Measurements from ENCODE around the gene PUDP. TPM values are rescaled to one million over a fixed set of nuclear protein-coding genes. Genes with fewer than 3 reads are reported as not detected.

PUDP gene
- total and polyA plus RNA-seq, 7 experiments from 2014 or later = 6.2 to 16.5 (median 10.5) TPM

DNA sequence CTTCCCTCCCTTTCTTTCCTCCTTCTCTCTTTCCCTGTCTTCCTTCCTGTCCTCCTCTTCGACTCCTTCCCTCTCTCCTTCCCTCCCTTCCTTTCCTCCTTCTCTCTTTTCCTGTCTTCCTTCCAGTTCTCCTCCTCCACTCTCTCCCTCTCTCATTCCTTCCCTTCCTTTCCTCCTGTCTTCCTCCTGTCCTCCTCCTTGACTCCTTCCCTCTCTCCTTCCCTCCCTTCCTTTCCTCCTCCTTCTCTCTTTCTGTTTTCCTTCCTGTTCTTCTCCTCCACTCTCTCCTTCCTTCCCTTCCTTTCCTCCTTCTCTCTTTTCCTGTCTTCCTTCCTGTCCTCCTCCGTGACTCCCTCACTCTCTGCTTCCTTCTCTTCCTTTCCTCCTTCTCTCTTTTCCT is 5.3 kb upstream of the PUDP start:
- Mint-ChIP-seq H3K9me3 (peaks cover 0 to 4% (median 0%) of the 10 kb centered on the region in 11 donors), H3K27ac (no peak overlapping the region), H3K36me3 (peaks cover 0 to 6% (median 0%) of the 10 kb centered on the region in 5 donors), H3K4me3 (no peak overlapping the region), H3K4me1 (peaks cover 0 to 6% (median 3%) of the 10 kb centered on the region in 7 donors), H3K27me3 (peaks cover 0 to 2% (median 0%) of the 10 kb centered on the region in 5 donors)
- ChIA-PET CTCF (no interaction called here), POLR2A (no interaction called here)
- intact Hi-C loops (cut with micrococcal nuclease) = no loop called here
- peaks cover 0 to 3% (median 0%) of the 10 kb centered on the region in 3 experiments for H3K36me3 ChIP-seq (ENCODE audit: control insufficient read depth in 2 of 3, insufficient read depth in 3 of 3, low read length in 3 of 3)
- ATAC-seq (no peak), DNase-seq (no peak)
- H3K4me3 ChIP-seq (ENCODE audit: low read length) = no peak overlapping the region
- H3K27me3 ChIP-seq (ENCODE audit: control insufficient read depth in 2 of 2, insufficient read depth in 2 of 2, low read length in 2 of 2) = no peaks in the 10 kb centered on the region
- no peak overlapping the region for H3K27ac ChIP-seq (ENCODE audit: low read depth, low read length)
- no peaks in the 10 kb centered on the region for H3K4me1 ChIP-seq (ENCODE audit: control insufficient read depth in 2 of 2, insufficient read depth in 2 of 2, low read length in 2 of 2)
- no peaks in the 10 kb centered on the region for H3K9me3 ChIP-seq (ENCODE audit: control insufficient read depth in 2 of 3, low read length in 3 of 3)

DNA sequence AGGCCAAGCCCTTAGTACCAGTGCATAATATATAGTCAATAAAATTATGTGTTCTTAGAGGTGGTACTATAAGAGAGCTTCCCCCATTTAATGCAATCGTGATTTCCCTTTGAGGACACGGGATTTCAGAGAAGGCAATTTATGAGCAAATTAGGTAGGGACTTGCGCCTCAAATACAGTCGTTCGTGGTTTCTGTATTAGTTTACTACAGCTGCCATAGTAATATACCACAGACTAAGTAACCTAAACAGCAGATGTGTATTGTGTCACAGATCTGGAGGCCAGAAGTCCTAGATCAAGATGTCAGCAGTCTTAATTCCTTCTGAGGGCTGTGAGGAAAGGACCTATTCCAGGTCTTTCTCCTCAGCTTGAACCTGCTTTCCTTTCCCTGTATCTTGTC is 1.5 kb upstream of the PUDP start:
- no peak for ATAC-seq
- Histone ChIP-seq H3K27me3 (ENCODE audit: control insufficient read depth in 2 of 2, insufficient read depth in 2 of 2, low read length in 2 of 2) (no peaks in the 10 kb centered on the region), H3K4me3 (ENCODE audit: low read length) (no peak overlapping the region), H3K27ac (ENCODE audit: low read depth, low read length) (no peak overlapping the region), H3K36me3 (ENCODE audit: control insufficient read depth in 2 of 3, insufficient read depth in 3 of 3, low read length in 3 of 3) (peaks cover 0 to 3% (median 0%) of the 10 kb centered on the region in 3 experiments), H3K4me1 (ENCODE audit: control insufficient read depth in 2 of 2, insufficient read depth in 2 of 2, low read length in 2 of 2) (no peaks in the 10 kb centered on the region), H3K9me3 (ENCODE audit: control insufficient read depth in 2 of 3, low read length in 3 of 3) (no peaks in the 10 kb centered on the region)
- peaks cover 0 to 5% (median 0%) of the 10 kb centered on the region in 11 donors for H3K9me3 Mint-ChIP-seq
- ChIA-PET CTCF (no interaction called here), POLR2A (interaction anchor here (0.6 to 1.3 kb wide), 2 partner anchors 15 to 58 kb away, joined by 4 read pairs; no protein-coding TSS in a partner anchor)
- peaks cover 9 to 36% (median 18%) of the 10 kb centered on the region in 7 donors for H3K4me1 Mint-ChIP-seq
- H3K36me3 Mint-ChIP-seq = no peaks in the 10 kb centered on the region
- no peaks in the 10 kb centered on the region for H3K27me3 Mint-ChIP-seq
- peak overlapping the region in 4 of 10 donors; percentile 43 to 95 (median 79) for H3K4me3 Mint-ChIP-seq
- peak overlapping the region in 3 of 9 donors; percentile 75 to 90 (median 90) for H3K27ac Mint-ChIP-seq
- no peak for DNase-seq
- intact Hi-C loops (cut with micrococcal nuclease) = loop anchor here (2.0 to 5.0 kb wide), 2 partner anchors 65 to 82 kb away; no protein-coding TSS in a partner anchor

DNA sequence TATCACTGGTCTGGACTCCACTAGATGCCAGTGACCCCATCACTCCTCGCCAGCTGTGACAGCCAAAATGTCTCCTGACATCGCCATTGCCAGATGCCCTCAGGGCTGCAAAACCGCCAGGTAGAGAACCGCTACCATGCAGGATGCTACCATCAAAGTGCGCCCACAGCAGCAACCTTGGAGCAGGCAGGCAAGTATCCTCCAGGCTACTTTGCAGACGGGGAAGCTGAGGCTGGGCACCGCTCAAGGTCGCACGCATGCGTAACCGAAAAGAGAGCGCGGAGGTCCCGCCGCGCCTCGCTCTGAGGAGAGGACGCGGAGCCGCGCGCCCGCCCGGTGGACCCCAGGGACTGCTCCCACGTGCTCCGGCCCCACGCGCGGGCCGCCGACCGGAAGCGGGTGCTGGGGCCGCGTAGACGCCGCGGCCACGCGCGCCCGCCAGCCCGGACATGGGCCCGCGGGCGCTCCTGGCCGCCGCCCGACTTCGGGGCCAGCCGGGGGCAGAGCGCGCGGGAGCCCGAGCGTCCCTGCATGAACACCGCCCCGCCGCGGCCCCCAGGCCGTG is 458 bp downstream of the PUDP start, which contains the start of gene STS:
Gene STS, plus strand, starts transcription at position 300 of the 565 bp plus-strand sequence. CDS start 105,488 bp downstream, outside the sequence.
- Histone ChIP-seq H3K27ac (ENCODE audit: low read depth, low read length) (peak within 1 kb of the TSS; percentile 69), H3K4me3 (ENCODE audit: low read length) (peak within 1 kb of the TSS; percentile 99), H3K9me3 (ENCODE audit: control insufficient read depth in 2 of 3, low read length in 3 of 3) (no peaks in the 10 kb centered on the region), H3K4me1 (ENCODE audit: control insufficient read depth in 2 of 2, insufficient read depth in 2 of 2, low read length in 2 of 2) (no peaks in the 10 kb centered on the region), H3K27me3 (ENCODE audit: control insufficient read depth in 2 of 2, insufficient read depth in 2 of 2, low read length in 2 of 2) (no peaks in the 10 kb centered on the region), H3K36me3 (ENCODE audit: control insufficient read depth in 2 of 3, insufficient read depth in 3 of 3, low read length in 3 of 3) (peaks cover 0 to 3% (median 0%) of the 10 kb centered on the region in 3 experiments)
- Mint-ChIP-seq H3K27me3 (no peaks in the 10 kb centered on the region), H3K9me3 (peaks cover 0 to 5% (median 0%) of the 10 kb centered on the region in 11 donors), H3K27ac (peak within 1 kb of the TSS; percentile 75 to 96 (median 90)), H3K36me3 (no peaks in the 10 kb centered on the region), H3K4me3 (peak within 1 kb of the TSS; percentile 79 to 95 (median 90)), H3K4me1 (peaks cover 9 to 54% (median 26%) of the 10 kb centered on the region in 7 donors)
- POLR2A ChIA-PET = interaction anchor here (0.7 to 1.2 kb wide), 2 partner anchors 63 to 72 kb away, joined by 3 to 4 read pairs; no protein-coding TSS in a partner anchor
- intact Hi-C loops (cut with micrococcal nuclease) = loop anchor here (1.0 to 5.0 kb wide), 3 partner anchors 15 to 80 kb away; no protein-coding TSS in a partner anchor
- CTCF ChIA-PET = no interaction called here
- DNase-seq (peak in 4 of 9 donors; percentile 5 to 52 (median 34)), ATAC-seq (peak; percentile 39)

DNA sequence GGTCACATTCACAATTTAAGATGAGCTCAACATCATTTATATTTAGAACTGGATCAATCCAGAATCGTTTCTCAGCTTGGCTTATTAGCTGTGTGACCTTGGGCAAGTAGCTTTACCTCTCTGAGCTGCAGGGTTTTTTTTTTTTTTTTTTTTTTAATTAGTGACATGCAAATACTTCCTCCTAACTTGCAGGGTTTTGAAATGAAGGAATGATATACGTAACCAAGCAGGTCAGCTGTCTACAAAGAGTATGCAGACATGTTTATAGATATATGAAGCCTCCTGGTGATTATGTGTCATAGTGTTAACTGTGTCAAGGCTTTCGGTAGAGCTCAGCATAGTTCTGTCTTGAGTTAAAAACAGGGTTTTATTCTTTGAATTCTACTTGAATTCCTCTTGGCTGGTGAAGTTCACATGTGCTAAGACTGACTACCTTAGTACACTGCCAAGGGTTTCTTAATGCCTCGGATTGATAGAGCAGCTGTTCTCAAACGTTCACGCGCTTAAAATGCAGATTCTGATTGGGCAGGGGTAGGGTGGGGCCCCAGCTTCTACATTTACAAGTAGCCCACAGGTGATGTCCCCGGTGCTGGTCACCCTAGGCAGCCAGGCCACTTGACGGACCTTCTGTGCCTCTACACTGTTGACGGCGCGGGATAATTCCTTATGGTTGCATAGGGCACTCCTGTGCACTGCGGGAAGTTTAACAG is 1.1 kb downstream of the PUDP start:
- H3K4me3 ChIP-seq (ENCODE audit: low read length) = peak overlapping the region; percentile 67
- Mint-ChIP-seq H3K27me3 (no peaks in the 10 kb centered on the region), H3K4me1 (peaks cover 9 to 60% (median 28%) of the 10 kb centered on the region in 7 donors), H3K36me3 (no peaks in the 10 kb centered on the region), H3K4me3 (peak overlapping the region; percentile 79 to 93 (median 86)), H3K9me3 (peaks cover 0 to 5% (median 0%) of the 10 kb centered on the region in 11 donors), H3K27ac (peak overlapping the region; percentile 69 to 94 (median 87))
- ATAC-seq (no peak), DNase-seq (peak in 5 of 9 donors; percentile 1 to 30 (median 15))
- no peaks in the 10 kb centered on the region for H3K27me3 ChIP-seq (ENCODE audit: control insufficient read depth in 2 of 2, insufficient read depth in 2 of 2, low read length in 2 of 2)
- intact Hi-C loops (cut with micrococcal nuclease) = loop anchor here (1.0 to 5.0 kb wide), 3 partner anchors 14 to 80 kb away; no protein-coding TSS in a partner anchor
- H3K36me3 ChIP-seq (ENCODE audit: control insufficient read depth in 2 of 3, insufficient read depth in 3 of 3, low read length in 3 of 3) = peaks cover 0 to 3% (median 0%) of the 10 kb centered on the region in 3 experiments
- H3K9me3 ChIP-seq (ENCODE audit: control insufficient read depth in 2 of 3, low read length in 3 of 3) = no peaks in the 10 kb centered on the region
- H3K27ac ChIP-seq (ENCODE audit: low read depth, low read length) = peak overlapping the region; percentile 69
- ChIA-PET POLR2A (interaction anchor here (0.7 to 1.2 kb wide), 2 partner anchors 63 to 71 kb away, joined by 3 to 4 read pairs; no protein-coding TSS in a partner anchor), CTCF (interaction anchor here (0.7 kb wide), 1 partner anchor 778 kb away, joined by 5 read pairs; no protein-coding TSS in a partner anchor)
- H3K4me1 ChIP-seq (ENCODE audit: control insufficient read depth in 2 of 2, insufficient read depth in 2 of 2, low read length in 2 of 2) = no peaks in the 10 kb centered on the region

DNA sequence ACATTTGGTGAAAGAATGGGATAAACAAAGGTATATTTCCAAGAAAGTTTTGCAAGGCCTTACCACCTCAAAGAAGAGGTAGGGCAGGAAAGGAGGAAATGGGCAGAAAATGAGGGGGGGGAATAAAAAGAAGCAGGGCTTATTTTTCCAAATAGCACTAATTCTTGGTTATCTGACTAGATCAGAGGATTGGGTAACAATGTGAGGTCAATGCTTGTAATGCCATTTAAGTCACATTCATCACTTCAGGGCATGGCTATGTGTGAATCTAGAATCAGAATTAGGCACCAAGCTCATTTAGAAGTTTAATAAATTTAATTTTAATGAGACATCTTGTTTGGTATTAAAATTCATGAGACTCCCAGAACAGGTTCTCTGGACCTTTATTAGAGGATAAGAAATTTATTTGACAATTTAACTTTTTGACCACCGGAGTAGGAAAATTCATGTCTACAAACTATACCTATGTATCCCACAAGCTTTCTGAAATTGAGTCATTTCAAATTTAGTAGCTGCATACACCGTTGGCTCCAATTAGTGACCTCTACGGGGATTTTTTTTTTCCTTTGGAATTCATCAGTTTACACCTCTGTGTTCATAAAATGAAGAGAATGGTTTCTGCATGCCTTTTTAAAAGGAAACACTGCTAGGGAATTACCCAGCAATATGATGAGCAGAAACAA is 1.8 kb downstream of the PUDP start:
- DNase-seq = no peak
- Histone ChIP-seq H3K9me3 (ENCODE audit: control insufficient read depth in 2 of 3, low read length in 3 of 3) (no peaks in the 10 kb centered on the region), H3K36me3 (ENCODE audit: control insufficient read depth in 2 of 3, insufficient read depth in 3 of 3, low read length in 3 of 3) (peaks cover 0 to 3% (median 0%) of the 10 kb centered on the region in 3 experiments), H3K27ac (ENCODE audit: low read depth, low read length) (no peak overlapping the region), H3K4me1 (ENCODE audit: control insufficient read depth in 2 of 2, insufficient read depth in 2 of 2, low read length in 2 of 2) (no peaks in the 10 kb centered on the region), H3K4me3 (ENCODE audit: low read length) (no peak overlapping the region), H3K27me3 (ENCODE audit: control insufficient read depth in 2 of 2, insufficient read depth in 2 of 2, low read length in 2 of 2) (no peaks in the 10 kb centered on the region)
- peak overlapping the region in 6 of 9 donors; percentile 2 to 92 (median 50) for H3K27ac Mint-ChIP-seq
- no peaks in the 10 kb centered on the region for H3K36me3 Mint-ChIP-seq
- H3K9me3 Mint-ChIP-seq = peaks cover 0 to 5% (median 0%) of the 10 kb centered on the region in 11 donors
- peak overlapping the region in 7 of 10 donors; percentile 5 to 90 (median 39) for H3K4me3 Mint-ChIP-seq
- no peak for ATAC-seq
- ChIA-PET POLR2A (interaction anchor here (1.2 kb wide), 1 partner anchor 62 kb away, joined by 3 read pairs; no protein-coding TSS in a partner anchor), CTCF (interaction anchor here (0.7 kb wide), 1 partner anchor 779 kb away, joined by 5 read pairs; no protein-coding TSS in a partner anchor)
- peaks cover 9 to 64% (median 28%) of the 10 kb centered on the region in 7 donors for H3K4me1 Mint-ChIP-seq
- no peaks in the 10 kb centered on the region for H3K27me3 Mint-ChIP-seq
- intact Hi-C loops (cut with micrococcal nuclease) = loop anchor here (2.0 to 5.0 kb wide), 2 partner anchors 13 to 79 kb away; no protein-coding TSS in a partner anchor

DNA sequence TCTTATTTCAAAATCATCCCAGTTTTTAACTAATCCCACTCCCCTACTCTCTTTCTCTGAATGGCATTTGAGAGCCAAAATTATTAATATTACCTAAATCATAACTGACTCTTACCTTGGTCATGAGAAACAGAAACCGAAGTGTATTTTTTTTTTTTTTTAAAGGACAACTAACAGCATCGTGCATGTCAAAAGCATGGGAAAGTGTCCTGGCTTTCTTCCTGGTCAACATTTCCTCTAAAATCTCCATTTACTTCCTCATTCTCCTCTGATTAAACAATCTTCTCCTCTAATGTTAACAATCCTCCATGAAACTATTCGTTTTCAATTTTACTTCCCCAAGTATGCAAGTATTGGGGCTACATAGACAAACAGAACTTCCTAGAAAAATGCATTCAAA is 2.5 kb downstream of the PUDP start:
- no peak overlapping the region for H3K27ac ChIP-seq (ENCODE audit: low read depth, low read length)
- Mint-ChIP-seq H3K4me3 (no peak overlapping the region), H3K36me3 (no peaks in the 10 kb centered on the region), H3K4me1 (peaks cover 9 to 64% (median 28%) of the 10 kb centered on the region in 7 donors), H3K9me3 (peaks cover 0 to 5% (median 0%) of the 10 kb centered on the region in 11 donors), H3K27me3 (no peaks in the 10 kb centered on the region), H3K27ac (peak overlapping the region in 5 of 9 donors; percentile 2 to 71 (median 36))
- POLR2A ChIA-PET = no interaction called here
- DNase-seq (no peak), ATAC-seq (no peak)
- H3K9me3 ChIP-seq (ENCODE audit: control insufficient read depth in 2 of 3, low read length in 3 of 3) = no peaks in the 10 kb centered on the region
- peaks cover 0 to 3% (median 0%) of the 10 kb centered on the region in 3 experiments for H3K36me3 ChIP-seq (ENCODE audit: control insufficient read depth in 2 of 3, insufficient read depth in 3 of 3, low read length in 3 of 3)
- CTCF ChIA-PET = no interaction called here
- H3K27me3 ChIP-seq (ENCODE audit: control insufficient read depth in 2 of 2, insufficient read depth in 2 of 2, low read length in 2 of 2) = no peaks in the 10 kb centered on the region
- no peaks in the 10 kb centered on the region for H3K4me1 ChIP-seq (ENCODE audit: control insufficient read depth in 2 of 2, insufficient read depth in 2 of 2, low read length in 2 of 2)
- intact Hi-C loops (cut with micrococcal nuclease) = loop anchor here in 1 of 2 donors (5.0 kb wide), 1 partner anchor 78 kb away; no protein-coding TSS in a partner anchor
- no peak overlapping the region for H3K4me3 ChIP-seq (ENCODE audit: low read length)

All from naive thymus-derived CD4-positive, alpha-beta T cell (primary cell).